ENCODE measurements around the gene FARP1. TPM values are rescaled to one million over a fixed set of nuclear protein-coding genes. Genes with fewer than 3 reads are reported as not detected.

The FARP1 gene
- total RNA-seq, 1 experiment from 2014 or later, result 96.6 TPM

- ChIA-PET POLR2A (no interaction called here), CTCF (no interaction called here)
- no peak for DNase-seq (ENCODE audit: low spot score)
- no peaks in the 10 kb centered on the region for H3K36me3 Mint-ChIP-seq
- peaks cover 9% of the 10 kb centered on the region for H3K9me3 Mint-ChIP-seq
- no peak for ATAC-seq
- TF ChIP-seq SP1 (CRISPR knock-in tag; conservative IDR thresholded peaks at IDR 0.05) (no peak), ZNF138 (CRISPR knock-in tag; conservative IDR thresholded peaks at IDR 0.05) (no peak), OVOL2 (CRISPR knock-in tag; IDR thresholded peaks at IDR 0.05; ENCODE audit: borderline replicate concordance) (no peak), HMGA2 (CRISPR knock-in tag; IDR thresholded peaks at IDR 0.05) (no peak), ZNF263 (CRISPR knock-in tag; IDR thresholded peaks at IDR 0.05; ENCODE audit: low read depth) (no peak)
- H3K27me3 Mint-ChIP-seq (ENCODE audit: low read depth), result no peaks in the 10 kb centered on the region
- H3K27ac Mint-ChIP-seq, result no peak overlapping the region
- H3K4me3 Mint-ChIP-seq, result no peak overlapping the region
- peaks cover 21% of the 10 kb centered on the region for H3K4me1 Mint-ChIP-seq
These were observed 146.5 kb downstream of the FARP1 start for GRCh38 chr13:98289339-98289945.

- Mint-ChIP-seq H3K4me3 (no peak overlapping the region), H3K27me3 (ENCODE audit: low read depth) (no peaks in the 10 kb centered on the region), H3K9me3 (peaks cover 9% of the 10 kb centered on the region), H3K4me1 (peaks cover 23% of the 10 kb centered on the region), H3K27ac (no peak overlapping the region), H3K36me3 (no peaks in the 10 kb centered on the region)
- CTCF ChIA-PET, result no interaction called here
- ATAC-seq (no peak), DNase-seq (ENCODE audit: low spot score) (no peak)
- POLR2A ChIA-PET, result no interaction called here
- TF ChIP-seq FOXP4 (CRISPR knock-in tag; IDR thresholded peaks at IDR 0.05) (no peak), TCF7 (CRISPR knock-in tag; IDR thresholded peaks at IDR 0.05; ENCODE audit: low read depth) (no peak), ZNF671 (CRISPR knock-in tag; IDR thresholded peaks at IDR 0.05) (no peak), NR1H2 (CRISPR knock-in tag; IDR thresholded peaks at IDR 0.05) (no peak), JUN (CRISPR knock-in tag; IDR thresholded peaks at IDR 0.05) (no peak), MXD4 (CRISPR knock-in tag; IDR thresholded peaks at IDR 0.05; ENCODE audit: borderline replicate concordance) (no peak), CREM (CRISPR knock-in tag; IDR thresholded peaks at IDR 0.05) (no peak), ZNF138 (CRISPR knock-in tag; conservative IDR thresholded peaks at IDR 0.05) (no peak), ATF6 (CRISPR knock-in tag; IDR thresholded peaks at IDR 0.05) (no peak), PRDM15 (CRISPR knock-in tag; IDR thresholded peaks at IDR 0.05) (no peak), ZNF317 (CRISPR knock-in tag; IDR thresholded peaks at IDR 0.05; ENCODE audit: borderline replicate concordance, low read depth) (no peak), MAX (CRISPR knock-in tag; IDR thresholded peaks at IDR 0.05) (no peak), GABPB1 (CRISPR knock-in tag; IDR thresholded peaks at IDR 0.05) (no peak), GRHL2 (CRISPR knock-in tag; IDR thresholded peaks at IDR 0.05; ENCODE audit: insufficient replicate concordance, severe bottlenecking) (no peak), AR (CRISPR knock-in tag; IDR thresholded peaks at IDR 0.05) (no peak), SMAD4 (CRISPR knock-in tag; IDR thresholded peaks at IDR 0.05) (no peak), ZNF121 (CRISPR knock-in tag; IDR thresholded peaks at IDR 0.05) (no peak), ZSCAN18 (CRISPR knock-in tag; IDR thresholded peaks at IDR 0.05) (no peak), NFE2L1 (CRISPR knock-in tag; IDR thresholded peaks at IDR 0.05) (no peak)
These were observed 147.4 kb downstream of the FARP1 start for GRCh38 chr13:98290261-98290660.

Measured in WTC11 (cell line).